NCI-H128 (cell line): ENCODE measurements around the gene USP50.
"Not testable (repeated sequence)": the region's sequence is repeated elsewhere in the genome, so short reads cannot be mapped to it uniquely, and the experiment has no call there.

Experiments used
- DNase-seq: peaks from one replicate; lab custom pipeline; 2025; ENCODE audit not compliant: unreplicated experiment; lab: John Stamatoyannopoulos, UW

The USP50 gene

GRCh38 chr15:50546566-50546965 lies at the start of gene USP50:
Gene USP50 (minus strand): TSS chr15:50546666. CDS start chr15:50546525, 141 bp downstream.
- no peak for DNase-seq

GRCh38 chr15:50594311-50594710 lies 47.8 kb upstream of the USP50 start:
- DNase-seq = no peak

GRCh38 chr15:50593761-50594160 lies 47.3 kb upstream of the USP50 start:
- DNase-seq = no peak

GRCh38 chr15:50590288-50590687 lies 43.8 kb upstream of the USP50 start:
- no peak for DNase-seq

GRCh38 chr15:50577492-50577891 lies 31.0 kb upstream of the USP50 start:
- DNase-seq = no peak

GRCh38 chr15:50576166-50576565 lies 29.7 kb upstream of the USP50 start:
- DNase-seq = no peak

- DNase-seq = not testable (repeated sequence)
These were observed 27.4 kb upstream of the USP50 start for GRCh38 chr15:50573842-50574241.

- DNase-seq = no peak
These were observed 17.3 kb upstream of the USP50 start for GRCh38 chr15:50563756-50564155.

GRCh38 chr15:50562735-50563640 lies 16.5 kb upstream of the USP50 start:
- no peak for DNase-seq

- DNase-seq = no peak
These were observed 11.5 kb upstream of the USP50 start for GRCh38 chr15:50558012-50558411.

- no peak for DNase-seq
These were observed 10.3 kb upstream of the USP50 start for GRCh38 chr15:50556642-50557371.

- no peak for DNase-seq
These were observed 5.8 kb upstream of the USP50 start for GRCh38 chr15:50552238-50552637.

GRCh38 chr15:50549326-50549725 lies 2.9 kb upstream of the USP50 start:
- no peak for DNase-seq

GRCh38 chr15:50544368-50544767 lies 2.1 kb downstream of the USP50 start:
- no peak for DNase-seq

- DNase-seq = no peak
These were observed 2.9 kb downstream of the USP50 start for GRCh38 chr15:50543556-50543955.

- DNase-seq = no peak
These were observed 3.6 kb downstream of the USP50 start for GRCh38 chr15:50542887-50543210.

- DNase-seq = no peak
These were observed 14.7 kb downstream of the USP50 start for GRCh38 chr15:50531766-50532165.

GRCh38 chr15:50531163-50531562 lies 15.3 kb downstream of the USP50 start:
- DNase-seq = no peak

GRCh38 chr15:50523851-50524251 lies 22.6 kb downstream of the USP50 start:
- no peak for DNase-seq

GRCh38 chr15:50519740-50520425 lies 26.6 kb downstream of the USP50 start:
- no peak for DNase-seq

GRCh38 chr15:50513001-50513400 lies 33.5 kb downstream of the USP50 start:
- DNase-seq = no peak

GRCh38 chr15:50506121-50506520 lies 40.3 kb downstream of the USP50 start:
- DNase-seq = no peak
